Neuronal stem cell (in vitro differentiated cells): Measurements from ENCODE around the gene LYPD3.
A peak's percentile ranks its signal among the peaks of the same experiment; 100 is the strongest.

ENCODE experiments used
- DNase-seq: peaks from one replicate; pipeline ENCODE4 v3.0.0-alpha.2; 2013; ENCODE audit warnings: low spot score
- H2AFZ ChIP-seq: one replicate; pipeline ENCODE4 v1.6.1; 2013; ENCODE audit warnings: mild to moderate bottlenecking, low read length, inconsistent platforms
- H2AK5ac ChIP-seq: 2 replicates; pipeline ENCODE4 v1.6.1; 2013; ENCODE audit warnings: low read depth, mild to moderate bottlenecking, inconsistent platforms, low read length, moderate library complexity, mixed read lengths
- H2BK120ac ChIP-seq: 2 replicates; pipeline ENCODE4 v1.6.1; 2013; ENCODE audit warnings: low read depth, mild to moderate bottlenecking, inconsistent platforms, low read length, moderate library complexity, mixed read lengths
- H2BK12ac ChIP-seq: one replicate; pipeline ENCODE4 v1.6.1; 2013; ENCODE audit warnings: low read length, inconsistent platforms
- H2BK15ac ChIP-seq: 2 replicates; pipeline ENCODE4 v1.6.1; 2013; ENCODE audit warnings: mild to moderate bottlenecking, low read length, inconsistent platforms, mixed read lengths
- H2BK5ac ChIP-seq: one replicate; pipeline ENCODE4 v1.6.1; 2013; ENCODE audit warnings: inconsistent platforms, mild to moderate bottlenecking, low read length, moderate library complexity
- H3K14ac ChIP-seq: one replicate; pipeline ENCODE4 v1.6.1; 2013; ENCODE audit warnings: low read length, inconsistent platforms
- H3K18ac ChIP-seq: 2 replicates; pipeline ENCODE4 v1.6.1; 2013; ENCODE audit warnings: low read length, inconsistent platforms
- H3K23ac ChIP-seq: 2 replicates; pipeline ENCODE4 v1.6.1; 2013; ENCODE audit warnings: low read depth, mild to moderate bottlenecking, mixed read lengths, low read length, inconsistent platforms; ENCODE audit not compliant: poor library complexity
- H3K27ac ChIP-seq: replicated peaks from 3 replicates; pipeline ENCODE4 v1.5.1; 2013; ENCODE audit warnings: low read length, inconsistent platforms
- H3K27me3 ChIP-seq, 3 experiments: 2 replicates each; pipeline ENCODE4 v1.6.1; 2013; ENCODE audit warnings: low read length in 3 of 3, mild to moderate bottlenecking in 2 of 3, inconsistent platforms in 1 of 3, low read depth in 1 of 3, mixed read lengths in 1 of 3, moderate library complexity in 1 of 3; ENCODE audit not compliant: control insufficient read depth in 3 of 3, insufficient read depth in 3 of 3
- H3K36me3 ChIP-seq, 2 donors: replicated peaks in 1 of 2; 2 replicates each; pipeline ENCODE4 v1.6.1; 2013; ENCODE audit warnings: low read length in 2 of 2; ENCODE audit not compliant: control insufficient read depth in 2 of 2, insufficient read depth in 2 of 2
- H3K4ac ChIP-seq: 2 replicates; pipeline ENCODE4 v1.6.1; 2013; ENCODE audit warnings: inconsistent platforms, mild to moderate bottlenecking, low read length, moderate library complexity
- H3K4me1 ChIP-seq, 2 donors: 1 replicate in 1 of 2; 2 replicates in 1 of 2; pipeline ENCODE4 v1.6.1; 2013; ENCODE audit warnings: low read length in 2 of 2, low read depth in 1 of 2; ENCODE audit not compliant: control insufficient read depth in 2 of 2, insufficient read depth in 1 of 2
- H3K4me2 ChIP-seq: one replicate; pipeline ENCODE4 v1.6.1; 2013; ENCODE audit warnings: mild to moderate bottlenecking, low read length, inconsistent platforms; ENCODE audit not compliant: insufficient read depth, poor library complexity, severe bottlenecking
- H3K4me3 ChIP-seq, 2 donors: 2 replicates each; pipeline ENCODE4 v1.5.1; 2013; ENCODE audit warnings: low read length in 2 of 2, mild to moderate bottlenecking in 2 of 2, inconsistent platforms in 1 of 2, moderate library complexity in 1 of 2
- H3K79me1 ChIP-seq: one replicate; pipeline ENCODE4 v1.6.1; 2013; ENCODE audit warnings: low read depth, mild to moderate bottlenecking, inconsistent platforms, low read length, moderate library complexity
- H3K9ac ChIP-seq: one replicate; pipeline ENCODE4 v1.6.1; 2013; ENCODE audit warnings: mild to moderate bottlenecking, low read depth, low read length, inconsistent platforms; ENCODE audit not compliant: poor library complexity
- H3K9me3 ChIP-seq, 2 donors: replicated peaks in 1 of 2; 2 replicates each; pipeline versions ENCODE3 to v1.6.1; 2013; ENCODE audit warnings: low read length in 2 of 2, mild to moderate bottlenecking in 2 of 2, inconsistent platforms in 1 of 2, low read depth in 1 of 2, mixed read lengths in 1 of 2, moderate library complexity in 1 of 2; ENCODE audit not compliant: control insufficient read depth in 2 of 2, insufficient read depth in 1 of 2
- H4K8ac ChIP-seq: one replicate; pipeline ENCODE4 v1.6.1; 2013; ENCODE audit warnings: low read depth, mild to moderate bottlenecking, inconsistent platforms, low read length, moderate library complexity
- H4K91ac ChIP-seq: one replicate; pipeline ENCODE4 v1.6.1; 2013; ENCODE audit warnings: low read length, low read depth, mild to moderate bottlenecking, inconsistent platforms; ENCODE audit not compliant: poor library complexity
- WGBS, 2 donors: extraction: QIAGEN DNeasy Blood & Tissue Kit; methylation state at CpG; one replicate each; pipeline ENCODE4 v1.1.7; 2013; ENCODE audit warnings: missing lambda C conversion rate in 2 of 2, mixed read lengths in 1 of 2; ENCODE audit not compliant: insufficient read length in 2 of 2, insufficient replicate concordance in 1 of 2; ENCODE audit errors: extremely low coverage in 2 of 2; 5-methylcytosine and 5-hydroxymethylcytosine counted together

The LYPD3 gene

DNA sequence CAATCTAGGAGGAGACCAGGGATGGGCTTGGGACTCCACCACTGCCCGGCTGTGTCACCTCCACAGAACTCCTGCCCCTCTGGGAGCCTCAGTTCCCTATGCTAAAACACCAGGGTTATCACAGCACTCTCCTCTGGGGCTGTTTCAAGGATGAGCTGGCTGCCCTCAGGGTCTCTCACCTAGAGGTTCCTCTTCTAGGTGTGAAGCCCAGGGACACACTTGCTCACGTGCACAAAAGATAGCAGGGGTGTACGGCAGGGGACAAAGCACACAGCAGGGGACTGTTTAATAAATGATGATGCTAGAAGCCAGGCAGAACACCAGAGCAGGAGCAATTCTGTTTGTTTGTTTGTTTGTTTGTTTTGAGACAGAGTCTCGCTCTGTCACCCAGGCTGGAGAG, 16.8 kb upstream of the LYPD3 start:
- Histone ChIP-seq H3K79me1 (no peaks in the 10 kb centered on the region), H3K9ac (no peak overlapping the region), H3K4ac (no peak overlapping the region), H2BK15ac (no peak overlapping the region), H2BK120ac (no peak overlapping the region), H3K27ac (no peak overlapping the region), H2AK5ac (no peak overlapping the region), H2BK12ac (no peak overlapping the region), H3K27me3 (no peaks in the 10 kb centered on the region), H2BK5ac (no peak overlapping the region), H4K91ac (no peak overlapping the region), H3K9me3 (no peaks in the 10 kb centered on the region), H3K4me1 (peaks cover 0 to 2% of the 10 kb centered on the region in 2 donors), H3K36me3 (peaks cover 2 to 5% of the 10 kb centered on the region in 2 donors), H3K14ac (no peak overlapping the region), H3K18ac (no peak overlapping the region), H3K4me2 (no peak overlapping the region), H4K8ac (no peak overlapping the region), H3K23ac (no peak overlapping the region), H3K4me3 (no peak overlapping the region), H2AFZ (no peak overlapping the region)
- no peak for DNase-seq
- WGBS, 2 donors = no CpG with 5 or more reads among the region's 4 CpGs

DNA sequence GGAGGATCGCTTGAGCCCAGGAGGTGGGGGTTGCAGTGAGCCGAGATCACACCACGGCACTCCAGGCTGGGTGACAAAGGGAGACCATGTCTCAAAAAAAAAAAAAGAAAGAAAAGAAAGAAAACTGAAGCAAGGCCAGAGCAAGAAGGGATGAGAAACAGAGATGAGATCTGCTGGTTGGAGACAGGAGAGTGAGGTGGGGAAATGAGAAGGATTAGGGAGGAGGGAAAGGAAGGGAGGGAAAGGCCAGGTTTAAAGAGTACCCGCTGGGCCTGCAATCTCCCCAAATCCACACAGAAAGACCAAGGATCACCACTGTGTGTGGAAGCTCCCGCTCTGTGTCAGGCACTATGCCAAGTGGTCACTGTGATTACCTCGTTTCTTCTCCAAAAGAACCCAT, 16.3 kb upstream of the LYPD3 start:
- H3K14ac ChIP-seq = no peak overlapping the region
- no peak for DNase-seq
- no peak overlapping the region for H2BK5ac ChIP-seq
- no peak overlapping the region for H3K4ac ChIP-seq
- H3K9me3 ChIP-seq = no peaks in the 10 kb centered on the region
- H3K18ac ChIP-seq = no peak overlapping the region
- H3K4me1 ChIP-seq = peaks cover 0 to 2% of the 10 kb centered on the region in 2 donors
- H3K23ac ChIP-seq = no peak overlapping the region
- no peak overlapping the region for H3K4me3 ChIP-seq
- no peak overlapping the region for H4K8ac ChIP-seq
- no peaks in the 10 kb centered on the region for H3K79me1 ChIP-seq
- no peak overlapping the region for H3K9ac ChIP-seq
- no peak overlapping the region for H2BK12ac ChIP-seq
- H3K4me2 ChIP-seq = no peak overlapping the region
- no CpG with 5 or more reads among the region's 6 CpGs for WGBS, 2 donors
- H4K91ac ChIP-seq = no peak overlapping the region
- no peak overlapping the region for H2AK5ac ChIP-seq
- H3K27me3 ChIP-seq = no peaks in the 10 kb centered on the region
- no peak overlapping the region for H2BK15ac ChIP-seq
- H2BK120ac ChIP-seq = no peak overlapping the region
- H3K27ac ChIP-seq = no peak overlapping the region
- H3K36me3 ChIP-seq = peaks cover 2 to 5% of the 10 kb centered on the region in 2 donors
- no peak overlapping the region for H2AFZ ChIP-seq

DNA sequence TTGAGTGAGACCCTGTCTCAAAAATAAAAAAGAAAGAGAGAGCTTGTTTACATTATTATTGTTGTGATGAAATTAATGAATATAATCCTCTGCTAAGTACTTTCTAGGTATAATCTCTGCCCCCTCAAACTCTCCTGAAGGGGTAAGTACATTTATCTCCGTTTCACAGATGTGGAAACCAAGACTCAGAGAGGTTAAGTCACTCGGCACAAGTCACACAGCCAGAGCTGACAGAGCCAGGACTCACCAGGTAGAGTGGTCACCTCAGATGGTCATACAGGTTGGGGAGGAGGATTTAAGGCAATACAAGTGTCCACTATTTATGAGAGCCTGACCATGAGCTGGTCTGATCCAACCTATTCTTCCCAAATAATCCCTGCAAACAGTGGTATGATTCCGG, 15.2 kb upstream of the LYPD3 start:
- H2BK15ac ChIP-seq = no peak overlapping the region
- WGBS, 2 donors = no CpG with 5 or more reads among the region's 3 CpGs
- no peak overlapping the region for H3K4me2 ChIP-seq
- H4K8ac ChIP-seq = no peak overlapping the region
- no peaks in the 10 kb centered on the region for H3K4me1 ChIP-seq
- H3K4me3 ChIP-seq = no peak overlapping the region
- H3K36me3 ChIP-seq = peaks cover 2 to 5% of the 10 kb centered on the region in 2 donors
- H3K79me1 ChIP-seq = no peaks in the 10 kb centered on the region
- no peak overlapping the region for H2BK12ac ChIP-seq
- no peak for DNase-seq
- no peak overlapping the region for H3K23ac ChIP-seq
- no peak overlapping the region for H3K18ac ChIP-seq
- H2BK5ac ChIP-seq = no peak overlapping the region
- H3K9ac ChIP-seq = no peak overlapping the region
- no peak overlapping the region for H3K4ac ChIP-seq
- H3K27ac ChIP-seq = no peak overlapping the region
- no peak overlapping the region for H3K14ac ChIP-seq
- no peak overlapping the region for H2AK5ac ChIP-seq
- H4K91ac ChIP-seq = no peak overlapping the region
- no peaks in the 10 kb centered on the region for H3K9me3 ChIP-seq
- no peak overlapping the region for H2BK120ac ChIP-seq
- no peaks in the 10 kb centered on the region for H3K27me3 ChIP-seq
- H2AFZ ChIP-seq = no peak overlapping the region

DNA sequence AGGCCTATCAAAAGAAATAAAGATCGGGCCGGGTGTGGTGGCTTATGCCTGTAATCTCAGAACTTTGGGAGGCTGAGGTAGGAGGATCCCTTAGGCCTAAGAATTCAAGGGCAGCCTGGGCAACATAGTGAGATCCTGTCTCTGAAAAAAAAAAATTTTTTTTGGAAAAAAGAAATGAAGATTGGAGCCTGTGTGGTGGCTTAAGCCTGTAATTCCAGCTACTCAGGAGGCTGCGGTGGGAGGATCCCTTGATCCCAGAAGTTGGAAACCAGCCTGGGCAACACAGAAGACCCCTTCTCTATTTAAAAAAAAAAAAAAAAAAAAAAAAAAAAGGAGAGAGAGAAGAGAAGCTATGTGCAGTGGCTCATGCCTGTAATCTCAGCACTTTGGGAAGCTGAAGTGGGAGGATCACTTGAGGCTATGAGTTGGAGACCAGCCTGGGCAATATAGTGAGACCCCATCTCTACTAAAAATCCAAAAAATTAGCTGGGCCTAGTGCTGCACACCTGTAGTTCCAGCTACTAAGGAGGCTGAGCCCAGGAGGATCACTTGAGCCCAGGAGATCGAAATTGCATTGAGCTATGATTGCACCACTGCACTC, 14.7 kb upstream of the LYPD3 start:
- Histone ChIP-seq H2BK15ac (no peak overlapping the region), H4K8ac (no peak overlapping the region), H3K27ac (no peak overlapping the region), H3K4me3 (no peak overlapping the region), H3K4me1 (no peaks in the 10 kb centered on the region), H3K14ac (no peak overlapping the region), H2BK12ac (no peak overlapping the region), H4K91ac (no peak overlapping the region), H2AFZ (no peak overlapping the region), H3K79me1 (no peaks in the 10 kb centered on the region), H3K18ac (no peak overlapping the region), H3K9ac (no peak overlapping the region), H2BK120ac (no peak overlapping the region), H3K36me3 (peaks cover 2 to 5% of the 10 kb centered on the region in 2 donors), H3K4me2 (peak overlapping the region; percentile 0), H3K27me3 (no peaks in the 10 kb centered on the region), H3K4ac (no peak overlapping the region), H3K23ac (no peak overlapping the region), H2AK5ac (no peak overlapping the region), H3K9me3 (no peaks in the 10 kb centered on the region), H2BK5ac (no peak overlapping the region)
- WGBS, 2 donors = no CpG with 5 or more reads among the region's 4 CpGs
- DNase-seq = no peak
